ENCODE measurements around the gene CDH20. TPM values are rescaled to one million over a fixed set of nuclear protein-coding genes. Genes with fewer than 3 reads are reported as not detected.
A peak's percentile ranks its signal among the peaks of the same experiment; 100 is the strongest.

Gene CDH20
- total and polyA plus RNA-seq, 4 experiments from 2014 or later = not detected

DNA sequence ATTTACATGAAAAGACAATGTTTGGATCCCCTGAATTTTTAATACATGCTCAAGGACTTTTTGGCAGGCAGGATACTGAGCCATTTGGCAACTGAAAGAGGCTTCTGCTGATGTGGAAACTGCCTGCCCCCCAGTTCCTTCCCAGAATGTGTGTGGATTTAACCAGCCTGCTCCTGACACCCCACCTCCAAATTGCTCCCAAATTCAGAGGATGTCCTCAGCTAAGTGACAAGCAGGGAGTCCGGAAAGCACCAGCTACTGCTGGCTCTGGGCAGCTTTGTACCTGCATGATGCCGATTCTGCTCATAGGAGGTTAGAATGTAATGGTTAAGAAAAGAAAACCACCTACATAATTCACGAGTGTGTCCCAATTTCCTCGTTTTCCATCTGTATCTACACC, 197.5 kb downstream of the CDH20 start:
- POLR2A ChIA-PET (ENCODE audit: partially characterized antibody) = no interaction called here
- H3K36me3 ChIP-seq (ENCODE audit: insufficient read depth, low read length) = no peaks in the 10 kb centered on the region
- Mint-ChIP-seq H3K4me3 (no peak overlapping the region), H3K4me1 (no peaks in the 10 kb centered on the region), H3K9me3 (no peaks in the 10 kb centered on the region), H3K27me3 (peaks cover 0 to 4% of the 10 kb centered on the region in 2 donors), H3K36me3 (no peaks in the 10 kb centered on the region), H3K27ac (peak overlapping the region in 1 of 7 donors; percentile 6)
- H3K27me3 ChIP-seq (ENCODE audit: insufficient read depth, low read length) = no peaks in the 10 kb centered on the region
- no peak overlapping the region for H3K4me3 ChIP-seq (ENCODE audit: low read length in 2 of 2)
- no peaks in the 10 kb centered on the region for H3K4me1 ChIP-seq (ENCODE audit: insufficient read depth, low read length)
- CTCF ChIA-PET (ENCODE audit: partially characterized antibody) = no interaction called here
- intact Hi-C loops (cut with micrococcal nuclease) = no loop called here
- no peaks in the 10 kb centered on the region for H3K9me3 ChIP-seq (ENCODE audit: control insufficient read depth in 1 of 2, low read length in 2 of 2)
- no peak overlapping the region for H3K27ac ChIP-seq (ENCODE audit: low read depth, low read length)
- DNase-seq = no peak

DNA sequence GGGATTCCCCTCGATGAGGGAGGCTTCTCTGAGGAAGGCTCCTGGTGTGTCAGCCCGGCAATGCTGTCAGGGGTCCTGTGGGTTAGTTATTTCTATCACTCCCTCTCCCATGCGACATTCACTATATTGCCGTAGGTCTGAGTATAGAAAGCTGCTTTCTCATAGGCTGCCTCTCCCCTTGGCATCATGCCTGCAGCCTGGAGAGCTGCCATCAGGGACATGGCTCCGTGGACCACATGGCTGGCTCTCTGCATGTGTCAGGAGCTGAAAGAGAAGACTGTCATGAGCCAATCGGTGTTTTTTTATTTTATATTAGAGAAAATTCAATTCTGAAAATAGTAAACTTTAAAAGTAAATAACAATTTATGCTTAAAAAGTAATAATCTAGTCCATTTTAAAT, 198.0 kb downstream of the CDH20 start:
- no peak overlapping the region for H3K4me3 ChIP-seq (ENCODE audit: low read length in 2 of 2)
- ChIA-PET POLR2A (ENCODE audit: partially characterized antibody) (no interaction called here), CTCF (ENCODE audit: partially characterized antibody) (no interaction called here)
- Mint-ChIP-seq H3K27me3 (peaks cover 0 to 4% of the 10 kb centered on the region in 2 donors), H3K27ac (peak overlapping the region in 1 of 7 donors; percentile 6), H3K4me1 (no peaks in the 10 kb centered on the region), H3K36me3 (no peaks in the 10 kb centered on the region), H3K9me3 (no peaks in the 10 kb centered on the region), H3K4me3 (no peak overlapping the region)
- intact Hi-C loops (cut with micrococcal nuclease) = no loop called here
- no peaks in the 10 kb centered on the region for H3K9me3 ChIP-seq (ENCODE audit: control insufficient read depth in 1 of 2, low read length in 2 of 2)
- no peak overlapping the region for H3K27ac ChIP-seq (ENCODE audit: low read depth, low read length)
- no peaks in the 10 kb centered on the region for H3K27me3 ChIP-seq (ENCODE audit: insufficient read depth, low read length)
- H3K4me1 ChIP-seq (ENCODE audit: insufficient read depth, low read length) = no peaks in the 10 kb centered on the region
- no peak for DNase-seq
- H3K36me3 ChIP-seq (ENCODE audit: insufficient read depth, low read length) = no peaks in the 10 kb centered on the region

DNA sequence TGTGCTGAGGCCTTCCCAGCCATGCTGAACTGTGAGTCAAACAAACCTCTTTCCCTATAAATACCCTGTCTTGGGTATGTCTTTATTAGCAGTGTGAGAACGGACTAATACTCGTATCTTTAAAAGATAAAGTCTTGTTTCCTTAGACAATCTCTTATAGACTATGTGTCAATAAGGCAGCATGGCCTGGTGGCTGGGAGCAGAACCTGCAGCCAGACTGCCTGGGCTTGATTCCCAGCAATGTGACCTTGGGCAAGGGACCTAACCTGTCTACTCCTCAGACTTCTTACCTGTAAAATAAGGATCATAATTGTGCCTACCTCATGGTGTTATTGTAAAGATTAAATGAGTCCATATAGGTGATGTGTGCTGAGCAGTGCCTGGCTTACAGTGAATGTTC, 198.7 kb downstream of the CDH20 start:
- H3K4me1 Mint-ChIP-seq = no peaks in the 10 kb centered on the region
- POLR2A ChIA-PET (ENCODE audit: partially characterized antibody) = no interaction called here

DNA sequence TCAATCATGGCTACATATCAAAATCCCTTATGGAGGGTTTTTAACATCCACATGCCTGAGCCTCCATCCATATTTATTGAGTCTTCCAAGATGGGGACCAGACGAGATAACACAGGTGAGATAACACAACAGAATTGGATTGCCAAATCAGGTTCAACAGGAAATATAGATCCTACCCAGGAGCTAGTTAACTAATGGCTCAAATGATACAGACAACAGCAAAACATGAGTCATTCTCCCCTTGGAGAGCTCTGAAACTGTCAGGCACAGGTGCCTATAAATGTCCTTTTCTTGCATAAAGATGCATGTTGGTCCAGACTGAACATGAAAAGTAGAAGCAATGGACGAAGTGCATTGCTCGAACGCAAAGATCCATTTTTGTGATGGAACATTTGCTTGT, 202.2 kb downstream of the CDH20 start:
- Mint-ChIP-seq H3K27me3 (peaks cover 0 to 8% of the 10 kb centered on the region in 2 donors), H3K4me1 (no peaks in the 10 kb centered on the region), H3K9me3 (no peaks in the 10 kb centered on the region), H3K27ac (peak overlapping the region in 1 of 7 donors; percentile 30), H3K4me3 (no peak overlapping the region), H3K36me3 (no peaks in the 10 kb centered on the region)
- Histone ChIP-seq H3K27ac (ENCODE audit: low read depth, low read length) (no peak overlapping the region), H3K27me3 (ENCODE audit: insufficient read depth, low read length) (no peaks in the 10 kb centered on the region), H3K36me3 (ENCODE audit: insufficient read depth, low read length) (no peaks in the 10 kb centered on the region), H3K4me3 (ENCODE audit: low read length in 2 of 2) (no peak overlapping the region), H3K4me1 (ENCODE audit: insufficient read depth, low read length) (no peaks in the 10 kb centered on the region), H3K9me3 (ENCODE audit: control insufficient read depth in 1 of 2, low read length in 2 of 2) (no peaks in the 10 kb centered on the region)
- intact Hi-C loops (cut with micrococcal nuclease) = no loop called here
- CTCF ChIA-PET (ENCODE audit: partially characterized antibody) = no interaction called here
- POLR2A ChIA-PET (ENCODE audit: partially characterized antibody) = no interaction called here
- no peak for DNase-seq

More for the DNA sequence above, 198.7 kb downstream of the CDH20 start:
- H3K36me3 Mint-ChIP-seq = no peaks in the 10 kb centered on the region
- H3K36me3 ChIP-seq (ENCODE audit: insufficient read depth, low read length) = no peaks in the 10 kb centered on the region
- H3K9me3 ChIP-seq (ENCODE audit: control insufficient read depth in 1 of 2, low read length in 2 of 2) = no peaks in the 10 kb centered on the region
- no peaks in the 10 kb centered on the region for H3K27me3 ChIP-seq (ENCODE audit: insufficient read depth, low read length)
- CTCF ChIA-PET (ENCODE audit: partially characterized antibody) = no interaction called here
- intact Hi-C loops (cut with micrococcal nuclease) = no loop called here
- H3K27ac Mint-ChIP-seq = no peak overlapping the region
- DNase-seq = no peak
- no peaks in the 10 kb centered on the region for H3K9me3 Mint-ChIP-seq
- H3K4me3 Mint-ChIP-seq = no peak overlapping the region
- no peak overlapping the region for H3K27ac ChIP-seq (ENCODE audit: low read depth, low read length)
- no peaks in the 10 kb centered on the region for H3K4me1 ChIP-seq (ENCODE audit: insufficient read depth, low read length)
- H3K27me3 Mint-ChIP-seq = peaks cover 0 to 4% of the 10 kb centered on the region in 2 donors
- H3K4me3 ChIP-seq (ENCODE audit: low read length in 2 of 2) = no peak overlapping the region

DNA sequence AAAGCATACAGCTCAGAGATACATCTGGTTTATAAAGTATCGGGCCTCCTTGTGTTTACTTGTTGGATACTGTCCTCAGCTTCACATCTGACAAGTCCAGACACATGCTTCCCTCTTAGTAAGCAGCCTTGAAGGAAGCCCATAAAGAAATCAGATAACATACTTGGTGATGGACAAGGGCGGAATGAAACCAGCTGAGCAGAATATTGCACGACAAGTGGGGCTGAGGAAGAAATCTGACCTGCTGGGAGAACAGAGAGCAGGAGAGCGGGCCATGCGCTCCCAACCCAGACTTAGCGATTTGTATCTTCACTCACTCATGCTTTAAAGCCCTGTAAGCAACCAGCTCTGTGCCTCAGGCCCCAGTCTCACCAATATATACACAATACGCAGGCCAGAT, 208.4 kb downstream of the CDH20 start:
- no peak overlapping the region for H3K4me3 ChIP-seq (ENCODE audit: low read length in 2 of 2)
- Mint-ChIP-seq H3K9me3 (no peaks in the 10 kb centered on the region), H3K27me3 (peaks cover 3 to 10% of the 10 kb centered on the region in 2 donors), H3K36me3 (no peaks in the 10 kb centered on the region), H3K4me3 (no peak overlapping the region), H3K27ac (no peak overlapping the region), H3K4me1 (no peaks in the 10 kb centered on the region)
- no peak overlapping the region for H3K27ac ChIP-seq (ENCODE audit: low read depth, low read length)
- no peak for DNase-seq
- ChIA-PET POLR2A (ENCODE audit: partially characterized antibody) (no interaction called here), CTCF (ENCODE audit: partially characterized antibody) (interaction anchor here (0.8 to 1.8 kb wide), 2 partner anchors 9 to 10 kb away, joined by 4 read pairs; no protein-coding TSS in a partner anchor)
- H3K9me3 ChIP-seq (ENCODE audit: control insufficient read depth in 1 of 2, low read length in 2 of 2) = no peaks in the 10 kb centered on the region
- H3K36me3 ChIP-seq (ENCODE audit: insufficient read depth, low read length) = no peaks in the 10 kb centered on the region
- intact Hi-C loops (cut with micrococcal nuclease) = no loop called here
- no peaks in the 10 kb centered on the region for H3K4me1 ChIP-seq (ENCODE audit: insufficient read depth, low read length)
- H3K27me3 ChIP-seq (ENCODE audit: insufficient read depth, low read length) = no peaks in the 10 kb centered on the region

DNA sequence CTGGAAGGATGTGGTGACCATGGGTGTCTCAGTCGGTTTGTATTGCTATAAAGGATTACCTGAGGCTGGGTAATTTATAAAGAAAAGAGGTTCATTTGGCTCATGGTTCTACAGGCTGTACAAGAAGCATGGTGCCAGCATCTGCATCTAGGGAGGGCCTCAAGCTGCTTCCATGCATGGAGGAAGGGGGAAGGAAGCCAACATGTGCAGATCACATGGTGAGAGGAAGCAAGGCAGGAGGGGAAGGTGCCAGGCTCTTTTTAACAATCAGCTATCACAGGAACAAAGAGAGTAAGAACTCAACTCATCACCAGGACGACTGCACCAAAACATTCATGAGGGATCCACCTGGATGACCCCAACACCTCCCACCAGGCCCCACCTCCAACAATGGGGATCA, 209.4 kb downstream of the CDH20 start:
- Mint-ChIP-seq H3K27me3 (peaks cover 3 to 10% of the 10 kb centered on the region in 2 donors), H3K4me1 (no peaks in the 10 kb centered on the region), H3K36me3 (no peaks in the 10 kb centered on the region), H3K4me3 (no peak overlapping the region), H3K9me3 (no peaks in the 10 kb centered on the region), H3K27ac (no peak overlapping the region)
- intact Hi-C loops (cut with micrococcal nuclease) = no loop called here
- POLR2A ChIA-PET (ENCODE audit: partially characterized antibody) = no interaction called here
- Histone ChIP-seq H3K4me3 (ENCODE audit: low read length in 2 of 2) (no peak overlapping the region), H3K27me3 (ENCODE audit: insufficient read depth, low read length) (no peaks in the 10 kb centered on the region), H3K36me3 (ENCODE audit: insufficient read depth, low read length) (no peaks in the 10 kb centered on the region), H3K9me3 (ENCODE audit: control insufficient read depth in 1 of 2, low read length in 2 of 2) (no peaks in the 10 kb centered on the region), H3K4me1 (ENCODE audit: insufficient read depth, low read length) (no peaks in the 10 kb centered on the region), H3K27ac (ENCODE audit: low read depth, low read length) (no peak overlapping the region)
- no peak for DNase-seq
- CTCF ChIA-PET (ENCODE audit: partially characterized antibody) = interaction anchor here (1.8 kb wide), 1 partner anchor 8 kb away, joined by 4 read pairs; no protein-coding TSS in a partner anchor

DNA sequence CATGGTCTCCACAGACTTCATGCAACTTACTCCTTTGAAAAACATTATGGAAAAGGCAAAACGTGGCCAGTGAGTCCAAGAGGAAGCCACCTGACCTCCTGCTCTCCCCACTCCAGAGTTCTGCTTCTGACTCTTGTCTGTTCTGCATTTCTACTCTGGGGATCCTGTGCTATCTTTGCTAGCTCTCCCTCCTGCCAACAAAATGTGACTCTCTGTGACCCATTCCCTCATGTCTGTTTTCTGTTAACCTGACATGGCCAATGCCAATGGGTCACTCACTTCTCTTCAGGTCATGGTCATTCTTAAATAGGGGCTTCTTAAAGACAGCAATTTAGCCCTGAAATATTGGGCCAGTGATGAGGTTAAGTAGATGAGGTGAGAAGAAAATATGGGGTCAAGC, 210.3 kb downstream of the CDH20 start:
- H3K9me3 ChIP-seq (ENCODE audit: control insufficient read depth in 1 of 2, low read length in 2 of 2) = no peaks in the 10 kb centered on the region
- intact Hi-C loops (cut with micrococcal nuclease) = no loop called here
- DNase-seq = no peak
- Mint-ChIP-seq H3K4me1 (no peaks in the 10 kb centered on the region), H3K36me3 (no peaks in the 10 kb centered on the region), H3K27ac (no peak overlapping the region), H3K4me3 (no peak overlapping the region), H3K27me3 (peaks cover 3 to 10% of the 10 kb centered on the region in 2 donors), H3K9me3 (no peaks in the 10 kb centered on the region)
- ChIA-PET POLR2A (ENCODE audit: partially characterized antibody) (no interaction called here), CTCF (ENCODE audit: partially characterized antibody) (interaction anchor here (0.5 to 1.0 kb wide), 2 partner anchors 8 to 352 kb away, joined by 3 read pairs; no protein-coding TSS in a partner anchor)
- no peaks in the 10 kb centered on the region for H3K36me3 ChIP-seq (ENCODE audit: insufficient read depth, low read length)
- H3K4me1 ChIP-seq (ENCODE audit: insufficient read depth, low read length) = no peaks in the 10 kb centered on the region
- H3K27ac ChIP-seq (ENCODE audit: low read depth, low read length) = no peak overlapping the region
- no peaks in the 10 kb centered on the region for H3K27me3 ChIP-seq (ENCODE audit: insufficient read depth, low read length)
- H3K4me3 ChIP-seq (ENCODE audit: low read length in 2 of 2) = no peak overlapping the region

DNA sequence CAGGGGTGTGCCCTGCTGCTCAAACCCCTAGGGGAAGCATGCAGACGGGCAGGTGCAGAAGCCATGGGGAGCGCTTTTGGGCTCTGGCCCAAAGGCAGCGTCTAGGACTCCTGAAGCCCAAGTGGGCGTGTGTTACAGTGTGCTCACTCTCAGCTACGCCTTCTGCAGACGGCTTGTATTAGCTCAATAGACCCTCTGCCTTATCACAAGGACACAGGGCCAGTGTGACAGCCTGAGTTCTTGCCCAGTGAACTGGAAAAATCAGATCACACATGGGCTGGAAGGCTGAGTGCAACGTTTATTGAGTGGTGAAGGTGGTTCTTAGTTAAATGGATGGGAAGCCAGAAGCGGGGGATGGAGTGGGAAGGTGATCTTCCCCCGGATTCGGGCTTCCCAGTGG, 210.9 kb downstream of the CDH20 start:
- Mint-ChIP-seq H3K27ac (no peak overlapping the region), H3K9me3 (no peaks in the 10 kb centered on the region), H3K4me3 (no peak overlapping the region), H3K4me1 (no peaks in the 10 kb centered on the region), H3K27me3 (peaks cover 3 to 8% of the 10 kb centered on the region in 2 donors), H3K36me3 (no peaks in the 10 kb centered on the region)
- Histone ChIP-seq H3K36me3 (ENCODE audit: insufficient read depth, low read length) (no peaks in the 10 kb centered on the region), H3K4me3 (ENCODE audit: low read length in 2 of 2) (no peak overlapping the region), H3K27ac (ENCODE audit: low read depth, low read length) (no peak overlapping the region), H3K27me3 (ENCODE audit: insufficient read depth, low read length) (no peaks in the 10 kb centered on the region), H3K4me1 (ENCODE audit: insufficient read depth, low read length) (no peaks in the 10 kb centered on the region), H3K9me3 (ENCODE audit: control insufficient read depth in 1 of 2, low read length in 2 of 2) (no peaks in the 10 kb centered on the region)
- ChIA-PET CTCF (ENCODE audit: partially characterized antibody) (no interaction called here), POLR2A (ENCODE audit: partially characterized antibody) (no interaction called here)
- intact Hi-C loops (cut with micrococcal nuclease) = no loop called here
- DNase-seq = no peak
